NOMO-1 (cell line): ENCODE measurements around the gene NOG.
A peak's percentile ranks its signal among the peaks of the same experiment; 100 is the strongest.

Experiments
- DNase-seq, 2 experiments: peaks; one replicate each; lab custom pipeline; 2025; ENCODE audit not compliant: unreplicated experiment in 2 of 2; lab: John Stamatoyannopoulos, UW

The NOG gene

DNA sequence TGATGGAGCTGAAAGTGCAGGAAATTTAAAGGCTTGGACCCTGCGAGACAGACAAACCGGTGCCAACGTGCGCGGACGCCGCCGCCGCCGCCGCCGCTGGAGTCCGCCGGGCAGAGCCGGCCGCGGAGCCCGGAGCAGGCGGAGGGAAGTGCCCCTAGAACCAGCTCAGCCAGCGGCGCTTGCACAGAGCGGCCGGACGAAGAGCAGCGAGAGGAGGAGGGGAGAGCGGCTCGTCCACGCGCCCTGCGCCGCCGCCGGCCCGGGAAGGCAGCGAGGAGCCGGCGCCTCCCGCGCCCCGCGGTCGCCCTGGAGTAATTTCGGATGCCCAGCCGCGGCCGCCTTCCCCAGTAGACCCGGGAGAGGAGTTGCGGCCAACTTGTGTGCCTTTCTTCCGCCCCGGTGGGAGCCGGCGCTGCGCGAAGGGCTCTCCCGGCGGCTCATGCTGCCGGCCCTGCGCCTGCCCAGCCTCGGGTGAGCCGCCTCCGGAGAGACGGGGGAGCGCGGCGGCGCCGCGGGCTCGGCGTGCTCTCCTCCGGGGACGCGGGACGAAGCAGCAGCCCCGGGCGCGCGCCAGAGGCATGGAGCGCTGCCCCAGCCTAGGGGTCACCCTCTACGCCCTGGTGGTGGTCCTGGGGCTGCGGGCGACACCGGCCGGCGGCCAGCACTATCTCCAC, at the start of gene NOG:
NOG (plus strand) TSS at position 54 of the 674 bp plus-strand sequence; CDS start at position 579, 525 bp downstream.
- peak; percentile 85 for DNase-seq

DNA sequence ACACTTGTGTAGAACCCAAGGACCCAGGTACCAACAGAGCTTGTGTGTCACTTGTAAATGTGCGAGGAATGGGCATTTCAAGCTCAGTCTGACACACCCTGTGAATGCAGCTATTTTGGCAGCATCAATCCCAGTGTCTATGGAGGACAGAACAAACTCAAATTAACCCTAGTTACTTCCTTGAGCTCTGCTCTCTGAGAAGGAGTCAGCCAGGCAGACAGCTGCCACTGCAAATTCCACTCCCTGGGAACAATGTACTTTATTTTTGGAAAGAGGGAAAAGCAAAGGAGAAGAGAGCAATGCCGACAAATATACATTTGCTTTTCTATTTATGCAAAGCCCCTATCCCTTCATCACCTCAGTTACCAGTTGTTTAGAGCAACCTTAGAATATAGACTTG, 48.4 kb upstream of the NOG start:
- DNase-seq: no peak

DNA sequence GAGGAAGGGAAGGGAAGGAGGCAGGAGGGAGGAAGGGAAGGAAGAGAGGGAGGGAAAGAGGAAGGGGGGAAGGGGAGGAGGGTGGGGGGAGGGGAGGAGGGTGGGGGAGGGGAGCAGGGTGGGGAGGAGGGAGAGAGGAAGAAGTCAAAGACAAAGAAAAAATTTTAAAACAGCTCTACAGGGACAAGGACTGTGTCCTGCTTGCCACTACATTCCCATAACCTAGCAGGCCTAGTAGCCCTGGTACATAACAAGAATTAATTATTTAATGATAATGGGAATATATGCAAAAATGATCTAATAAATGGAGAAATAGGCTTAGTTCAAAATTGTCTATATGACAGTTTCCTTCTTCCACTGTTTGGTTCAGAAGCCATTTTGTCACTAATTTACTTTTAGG, 47.6 kb upstream of the NOG start:
- DNase-seq: no peak

- no peak for DNase-seq
Observed at GRCh38 chr17:56548661-56549060, 44.8 kb upstream of the NOG start.

- DNase-seq: no peak
Observed at GRCh38 chr17:56549501-56549900, 44.0 kb upstream of the NOG start.

GRCh38 chr17:56557682-56558081, 35.8 kb upstream of the NOG start:
- DNase-seq: no peak

- no peak for DNase-seq
Observed at GRCh38 chr17:56558088-56558487, 35.4 kb upstream of the NOG start.

DNA sequence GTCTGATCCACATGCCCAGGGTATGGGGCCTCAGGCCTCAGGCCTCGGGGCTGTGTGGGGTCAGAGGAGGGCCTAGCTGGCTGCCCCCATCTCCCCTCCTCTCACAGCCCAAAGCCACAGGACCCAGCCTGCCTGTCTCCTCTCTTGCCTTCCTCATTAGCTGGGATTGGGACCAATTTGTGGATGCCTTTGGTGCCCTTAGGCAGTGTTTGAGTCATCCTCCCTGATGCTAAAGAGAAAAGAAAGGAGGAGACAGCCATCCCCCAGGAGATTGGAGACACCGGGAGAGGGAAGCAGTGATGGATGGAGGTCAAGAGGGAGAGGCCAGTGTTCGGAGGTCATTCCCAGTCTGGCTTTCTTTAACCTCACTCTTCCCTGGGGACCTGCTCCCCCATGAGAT, 23.3 kb upstream of the NOG start:
- DNase-seq: no peak

DNA sequence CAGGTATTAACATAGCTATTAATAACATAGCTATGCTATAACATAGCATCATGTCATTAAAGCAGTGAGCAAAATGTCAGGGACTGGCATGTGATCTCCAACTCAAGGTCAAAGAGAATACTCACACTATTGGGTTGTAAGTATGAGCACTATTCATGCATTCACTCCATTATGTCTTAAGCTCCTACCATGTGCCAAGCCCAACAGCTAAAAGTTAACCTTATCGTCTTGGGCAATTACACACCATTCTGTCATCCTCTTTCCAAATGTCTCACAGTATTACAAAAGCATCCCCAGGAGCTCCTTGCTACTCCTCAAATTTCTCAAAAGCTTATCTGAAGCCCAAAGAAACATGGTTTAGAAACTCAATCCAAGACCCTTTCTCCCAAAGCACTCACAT, 22.0 kb upstream of the NOG start:
- DNase-seq: no peak

GRCh38 chr17:56577190-56577842, 16.2 kb upstream of the NOG start:
- peak in 1 of 2 experiments; percentile 11 for DNase-seq

- DNase-seq: no peak
Observed at GRCh38 chr17:56577843-56578204, 15.7 kb upstream of the NOG start.

GRCh38 chr17:56581635-56582627, 11.6 kb upstream of the NOG start:
- no peak for DNase-seq

- no peak for DNase-seq
Observed at GRCh38 chr17:56583772-56584171, 9.7 kb upstream of the NOG start.

- no peak for DNase-seq
Observed at GRCh38 chr17:56587298-56587697, 6.2 kb upstream of the NOG start.

GRCh38 chr17:56592487-56593085, 913 bp upstream of the NOG start:
- DNase-seq: peak; percentile 73 to 85

DNA sequence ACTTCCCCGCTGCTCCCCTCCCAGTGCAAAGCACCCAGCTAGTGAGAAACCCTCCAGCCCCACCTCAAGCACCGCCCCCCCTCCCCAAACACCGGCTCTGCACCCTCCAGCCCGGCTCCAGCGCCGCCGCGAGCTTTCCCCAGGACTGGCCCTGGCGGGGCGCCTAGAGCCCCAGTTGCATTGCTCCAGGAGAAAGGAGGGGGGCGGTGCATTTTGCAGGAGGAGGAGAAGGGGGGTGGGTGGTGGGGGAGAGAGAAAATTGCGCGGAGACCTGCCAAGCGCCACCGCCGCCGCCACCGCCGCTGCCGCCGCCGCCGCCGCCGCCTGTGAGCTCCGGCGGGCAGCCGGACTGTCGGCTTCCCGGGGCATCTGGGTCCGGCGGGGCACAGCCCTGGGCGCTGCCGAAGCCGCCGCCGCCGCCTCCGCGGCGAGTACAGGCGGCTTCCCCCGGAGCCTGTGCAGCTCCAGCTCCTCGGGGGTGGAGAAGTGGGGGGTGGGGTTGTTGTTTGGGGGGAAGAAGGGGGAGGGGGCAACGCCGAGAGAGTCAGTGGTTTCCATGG, 333 bp upstream of the NOG start:
- DNase-seq: peak; percentile 85

GRCh38 chr17:56594320-56595107, 1.0 kb downstream of the NOG start:
- DNase-seq: peak; percentile 55 to 62

DNA sequence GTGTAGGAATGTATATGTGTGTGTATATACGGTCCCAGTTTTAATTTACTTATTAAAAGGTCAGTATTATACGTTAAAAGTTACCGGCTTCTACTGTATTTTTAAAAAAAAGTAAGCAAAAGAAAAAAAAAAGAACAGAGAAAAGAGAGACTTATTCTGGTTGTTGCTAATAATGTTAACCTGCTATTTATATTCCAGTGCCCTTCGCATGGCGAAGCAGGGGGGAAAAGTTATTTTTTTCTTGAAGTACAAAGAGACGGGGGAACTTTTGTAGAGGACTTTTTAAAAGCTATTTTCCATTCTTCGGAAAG, 1.6 kb downstream of the NOG start:
- DNase-seq: no peak

DNA sequence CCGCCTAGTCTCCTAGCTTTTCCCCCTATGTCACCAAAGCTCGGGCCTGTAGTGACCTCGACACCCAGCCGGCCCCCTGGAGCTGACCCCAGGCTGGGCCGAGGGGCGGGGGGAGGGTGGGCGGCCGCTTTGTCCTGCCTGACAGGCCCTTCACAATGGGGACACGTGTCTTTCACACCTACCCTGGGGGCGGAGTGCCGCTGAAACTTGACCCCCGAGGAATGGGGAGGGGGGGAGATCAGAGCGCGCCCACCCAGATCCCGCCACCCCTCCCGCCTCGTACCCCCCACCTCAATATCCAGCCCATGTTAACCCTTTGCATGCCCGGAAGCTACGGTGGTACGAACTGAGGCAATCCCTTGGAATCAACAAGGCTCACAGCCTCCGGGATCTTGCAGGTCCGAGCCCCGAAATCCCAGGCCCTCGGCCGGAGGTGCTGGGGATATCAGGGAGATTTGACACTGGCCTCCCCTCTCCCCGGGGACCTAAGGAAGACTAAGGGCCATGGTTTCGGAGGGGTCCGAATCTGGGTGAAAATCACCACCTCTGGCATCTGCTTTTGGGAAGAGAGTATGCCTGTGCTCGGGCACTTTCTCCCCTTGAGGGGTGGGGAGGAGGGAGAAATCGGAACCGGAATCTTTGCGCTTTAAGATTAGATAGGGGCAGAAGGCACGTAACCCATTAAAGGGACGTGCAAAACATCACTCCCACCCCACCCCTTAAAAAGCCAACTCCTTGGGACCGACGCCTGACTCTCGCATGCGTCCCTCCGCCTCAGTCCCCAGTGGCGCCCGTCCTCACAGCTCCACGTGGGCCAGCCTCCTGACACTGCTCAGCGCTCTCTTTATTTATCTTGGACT, 2.6 kb downstream of the NOG start:
- DNase-seq: peak; percentile 22 to 26
